SHP77 (cell line): Measurements from ENCODE around the gene ST6GALNAC1.

Source experiments
- DNase-seq, 2 experiments: peaks; one replicate each; lab custom pipeline; 2025; lab: John Stamatoyannopoulos, UW

Gene ST6GALNAC1

GRCh38 chr17:76643553-76644148 lies at the start of gene ST6GALNAC1:
Gene ST6GALNAC1, minus strand, starts transcription at chr17:76643757. Its CDS starts 119 bp downstream, at chr17:76643638.
- DNase-seq: no peak

- no peak for DNase-seq
These were observed 48.0 kb upstream of the ST6GALNAC1 start for GRCh38 chr17:76691379-76692191.

DNA sequence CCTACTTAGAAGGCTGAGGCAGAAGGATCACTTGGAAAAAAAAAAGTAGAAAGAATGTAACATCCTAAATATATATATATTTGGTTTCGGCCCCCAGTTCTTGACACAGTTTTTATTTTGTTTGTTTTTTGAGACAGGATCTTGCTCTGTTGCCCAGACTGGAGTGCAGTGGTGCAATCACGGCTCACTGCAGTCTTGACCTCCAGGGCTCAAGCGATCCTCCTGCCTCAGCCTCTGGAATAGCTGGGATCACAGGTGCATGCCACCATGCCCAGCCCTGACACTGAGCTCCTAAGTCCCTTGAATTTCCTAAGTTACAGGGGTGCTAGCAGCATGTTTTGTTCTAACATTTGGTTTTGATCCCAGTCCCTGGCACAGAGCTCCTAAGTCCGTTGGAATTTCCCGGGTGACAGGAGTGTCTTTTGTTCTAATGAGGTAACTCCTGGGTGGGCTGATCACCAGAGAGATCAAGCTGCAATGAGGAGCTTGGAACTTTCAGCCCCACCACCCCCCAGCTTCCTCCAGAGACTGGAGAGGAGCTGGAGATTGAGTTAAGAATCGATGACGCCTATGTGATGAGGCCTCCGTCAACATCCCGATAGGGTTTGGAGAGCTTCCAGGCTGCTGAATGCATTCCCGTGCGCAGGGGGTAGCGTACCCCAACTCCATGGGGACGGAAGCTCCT lies 47.2 kb upstream of the ST6GALNAC1 start:
- no peak for DNase-seq

DNA sequence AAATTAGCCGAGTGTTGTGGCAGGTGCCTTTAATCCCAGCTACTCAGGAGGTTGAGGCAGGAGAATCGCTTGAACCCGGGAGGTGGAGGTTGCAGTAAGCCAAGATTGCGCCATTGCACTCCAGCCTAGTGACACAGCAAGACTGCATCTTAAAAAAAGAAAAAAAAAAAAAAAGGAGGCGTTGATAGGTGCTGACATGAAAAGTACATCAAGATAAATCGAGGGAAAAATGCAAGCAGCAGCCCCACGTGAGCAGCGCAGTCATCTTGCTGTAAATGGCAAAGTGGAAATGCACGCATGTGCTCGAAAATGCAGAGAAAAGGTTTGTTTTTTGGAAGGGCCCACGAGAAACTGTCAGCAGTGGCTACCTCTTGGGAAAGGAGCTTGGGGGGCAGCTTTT lies 46.3 kb upstream of the ST6GALNAC1 start:
- no peak for DNase-seq

DNA sequence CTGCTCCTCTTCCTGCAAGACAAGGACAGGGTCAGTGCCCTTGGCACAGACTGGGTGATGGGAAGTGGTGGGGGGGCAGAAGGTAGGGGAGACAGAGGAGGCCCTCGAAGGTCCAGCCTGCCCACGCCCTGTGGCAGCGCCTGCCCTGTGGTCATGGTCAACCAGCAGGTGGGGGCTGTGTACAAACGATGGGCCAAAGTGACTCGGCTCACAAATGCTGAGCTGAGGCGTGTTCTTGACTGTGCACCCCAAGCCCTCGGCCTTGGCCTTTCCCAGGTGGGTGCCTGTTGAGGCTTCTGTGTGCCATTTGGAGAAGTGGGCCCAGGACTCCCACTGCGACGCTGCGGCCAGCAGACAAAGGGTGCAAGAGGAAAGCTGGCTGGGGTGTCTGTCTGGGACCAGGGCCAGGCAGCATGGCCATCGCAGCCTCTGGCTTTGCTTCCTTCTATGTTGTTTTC lies 44.6 kb upstream of the ST6GALNAC1 start:
- no peak for DNase-seq

DNA sequence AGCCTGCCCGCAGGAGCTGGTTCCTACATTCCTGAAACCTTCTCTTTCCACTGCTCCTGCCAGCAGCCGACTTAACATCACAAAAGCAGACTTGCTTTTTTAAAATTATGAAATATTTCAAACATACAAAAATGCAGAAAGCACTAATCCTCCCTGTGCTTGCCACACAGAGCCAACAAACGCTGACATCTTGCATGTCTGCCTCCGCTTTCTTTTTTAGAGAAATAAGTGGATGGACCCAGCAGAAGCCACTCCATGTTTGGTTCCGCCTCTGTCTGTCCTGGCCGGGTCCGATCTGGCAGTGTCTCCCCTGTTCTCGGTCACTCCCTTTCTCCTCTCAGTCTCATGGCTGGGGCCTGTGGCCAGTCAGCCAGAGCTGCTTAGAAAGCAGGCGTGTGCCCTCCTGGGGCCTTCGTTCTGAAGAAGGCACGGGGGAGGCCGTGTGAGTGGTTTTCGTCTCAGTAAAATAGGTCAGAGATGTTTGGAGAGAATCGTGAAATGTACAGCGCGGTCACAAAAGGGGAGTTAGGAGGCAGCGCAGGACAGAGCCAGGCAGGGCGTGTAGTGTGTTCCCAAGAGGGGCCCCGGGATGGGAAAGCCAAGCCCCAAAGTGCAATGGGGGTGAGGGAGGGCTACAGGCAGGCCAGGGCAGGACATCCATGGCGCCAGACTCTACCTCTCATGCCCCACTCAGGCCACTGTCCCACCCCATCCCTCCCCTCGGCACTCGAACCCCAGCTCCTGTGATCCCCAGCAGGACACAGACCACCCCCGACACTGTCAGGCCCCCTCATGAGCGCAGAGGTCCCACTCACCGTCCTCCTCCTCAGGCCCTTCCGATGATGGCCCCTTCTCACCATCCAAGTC lies 44.0 kb upstream of the ST6GALNAC1 start:
- DNase-seq: no peak

GRCh38 chr17:76686538-76687297 lies 43.2 kb upstream of the ST6GALNAC1 start:
- no peak for DNase-seq

GRCh38 chr17:76685846-76686245 lies 42.3 kb upstream of the ST6GALNAC1 start:
- DNase-seq: no peak

DNA sequence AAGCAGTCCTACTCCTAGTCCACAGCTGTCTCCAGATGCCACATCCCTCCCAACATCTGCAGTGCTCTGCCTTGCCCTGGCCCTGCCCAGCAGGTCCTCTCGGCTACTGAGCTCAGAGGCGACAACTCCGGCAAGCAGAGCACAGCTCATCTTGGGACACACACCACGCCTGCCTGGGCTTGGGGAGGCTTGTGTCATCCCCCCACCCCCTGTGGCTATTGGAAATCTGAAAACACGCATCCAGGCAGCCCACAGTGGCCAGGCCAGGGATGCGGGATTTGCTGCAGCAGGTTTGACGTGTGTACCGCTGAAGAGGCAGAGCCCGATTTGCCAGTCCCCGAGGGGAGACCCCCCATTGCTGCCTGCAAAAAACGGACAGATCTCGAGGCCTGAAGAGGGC lies 41.8 kb upstream of the ST6GALNAC1 start:
- DNase-seq: no peak

DNA sequence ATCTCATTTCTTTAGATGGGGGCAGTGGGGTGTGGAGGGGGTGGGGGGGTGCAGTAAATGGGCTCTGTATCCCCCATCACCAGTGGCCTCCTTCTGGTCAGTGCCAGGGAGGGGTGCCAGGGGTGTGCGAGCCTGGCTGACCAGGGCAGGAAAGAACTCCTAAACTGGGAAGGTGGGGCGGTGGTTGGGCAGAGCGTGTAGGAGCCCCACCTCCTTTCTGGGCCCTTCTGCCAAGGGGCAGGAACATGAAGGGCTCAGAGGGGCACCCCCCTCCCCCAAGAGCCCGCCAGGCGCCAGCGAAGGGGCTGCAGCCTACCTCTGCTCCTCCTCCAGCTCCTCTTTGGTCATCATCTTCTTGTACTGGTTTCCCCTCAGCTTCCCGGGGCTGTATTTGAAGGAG lies 41.2 kb upstream of the ST6GALNAC1 start:
- no peak for DNase-seq

DNA sequence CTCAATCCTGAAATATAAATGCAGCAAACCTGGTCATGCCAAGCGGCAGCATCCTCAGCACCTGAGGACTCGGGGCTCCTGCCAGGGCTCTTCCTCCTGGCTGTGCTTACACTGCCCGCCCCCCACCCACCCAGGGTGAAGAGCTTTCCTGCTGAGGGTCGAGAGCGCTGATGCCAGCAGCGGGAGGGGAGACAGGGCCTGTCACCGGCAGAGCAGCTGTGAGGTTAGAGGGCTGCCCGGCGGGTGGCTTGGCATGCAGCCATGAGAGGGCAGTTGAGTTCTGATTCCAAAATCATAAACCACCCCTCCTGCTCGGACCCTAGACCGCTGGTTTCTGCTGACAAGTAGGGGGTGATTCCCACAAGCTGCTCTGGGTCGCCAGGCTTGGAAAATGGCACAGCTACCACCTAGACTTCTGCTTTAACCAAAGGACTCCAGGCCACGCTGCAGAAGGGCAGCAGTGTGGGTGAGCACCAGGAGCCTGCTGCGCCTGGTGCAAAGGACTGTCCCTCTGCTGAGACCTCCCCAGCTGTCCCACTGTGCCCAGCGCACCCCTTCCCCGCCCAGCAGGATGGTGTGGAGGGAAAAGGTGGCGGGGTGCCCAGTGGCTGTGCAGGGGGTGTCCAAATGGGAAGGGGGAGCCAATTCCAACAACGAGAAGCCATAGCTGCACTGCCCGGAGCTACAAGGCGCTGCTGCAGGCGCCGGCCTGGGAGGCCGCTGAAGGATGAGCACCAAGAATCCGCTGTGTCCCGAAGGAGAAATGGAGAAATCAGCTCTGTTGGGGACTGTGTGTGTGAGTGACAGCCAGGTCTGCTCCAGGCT lies 40.6 kb upstream of the ST6GALNAC1 start:
- DNase-seq: no peak

GRCh38 chr17:76683011-76683755 lies 39.6 kb upstream of the ST6GALNAC1 start:
- DNase-seq: no peak

DNA sequence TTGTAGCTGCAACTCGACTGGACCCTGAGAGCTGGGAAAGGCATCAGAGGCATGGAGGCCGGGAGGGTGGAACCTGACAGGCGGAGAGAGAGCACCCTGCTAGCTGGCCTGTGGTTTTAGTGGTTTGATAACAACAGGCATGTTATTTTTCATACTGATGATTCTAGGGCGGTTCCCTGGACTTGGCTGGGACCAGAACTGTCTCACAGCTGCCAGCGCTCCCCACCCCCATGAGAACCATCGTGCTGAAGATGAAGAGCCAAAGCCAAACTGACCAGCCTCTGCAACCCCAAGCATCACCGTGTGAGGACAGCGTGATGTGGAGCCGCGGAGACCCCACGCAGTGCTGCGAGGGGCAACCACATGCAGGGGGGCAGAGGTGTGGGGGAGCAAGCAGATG lies 38.7 kb upstream of the ST6GALNAC1 start:
- no peak for DNase-seq

DNA sequence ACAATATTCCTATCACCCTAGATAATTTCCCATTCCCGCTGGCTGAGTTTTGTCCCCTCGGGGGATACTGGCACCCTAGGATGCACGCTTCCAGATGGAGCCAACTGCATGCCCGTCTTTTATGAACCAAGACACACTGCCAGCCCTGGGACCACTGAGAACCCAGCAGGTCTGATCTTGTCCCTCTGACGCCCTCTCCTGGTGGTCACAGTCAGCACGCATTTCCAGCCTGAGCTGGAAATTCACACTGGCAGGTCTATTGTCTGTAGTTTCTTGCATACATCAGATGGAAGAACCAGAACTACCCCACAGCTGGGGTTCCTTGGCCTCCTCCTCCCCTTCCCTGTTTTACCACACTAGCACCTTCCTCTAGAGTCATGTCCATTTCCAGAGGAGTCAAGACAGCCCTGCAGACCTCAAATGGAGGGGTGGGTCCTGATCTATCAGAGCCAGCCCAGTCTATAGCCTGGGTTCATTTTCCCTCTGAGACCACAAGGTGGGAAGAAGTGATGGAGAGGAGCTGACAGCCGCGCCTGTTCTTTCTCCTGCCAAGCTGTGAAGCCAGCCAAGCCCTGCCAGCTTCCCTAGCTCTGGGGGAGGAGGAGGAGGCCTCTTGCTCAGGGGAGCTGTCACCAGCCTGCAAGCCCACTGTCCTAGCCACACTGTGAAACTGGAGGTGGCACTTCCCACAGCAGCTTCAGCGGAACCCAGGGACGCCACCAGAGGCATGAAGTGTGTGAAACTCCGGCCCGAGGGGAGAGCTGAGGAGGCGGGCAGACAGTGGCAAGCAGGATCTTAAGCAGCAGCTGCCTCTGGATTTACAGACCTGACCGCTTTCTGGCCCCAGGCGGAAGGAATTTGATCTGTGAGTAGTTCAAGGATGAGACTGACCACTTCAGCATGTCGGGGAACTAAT lies 37.9 kb upstream of the ST6GALNAC1 start:
- peak; percentile 68 to 75 for DNase-seq

DNA sequence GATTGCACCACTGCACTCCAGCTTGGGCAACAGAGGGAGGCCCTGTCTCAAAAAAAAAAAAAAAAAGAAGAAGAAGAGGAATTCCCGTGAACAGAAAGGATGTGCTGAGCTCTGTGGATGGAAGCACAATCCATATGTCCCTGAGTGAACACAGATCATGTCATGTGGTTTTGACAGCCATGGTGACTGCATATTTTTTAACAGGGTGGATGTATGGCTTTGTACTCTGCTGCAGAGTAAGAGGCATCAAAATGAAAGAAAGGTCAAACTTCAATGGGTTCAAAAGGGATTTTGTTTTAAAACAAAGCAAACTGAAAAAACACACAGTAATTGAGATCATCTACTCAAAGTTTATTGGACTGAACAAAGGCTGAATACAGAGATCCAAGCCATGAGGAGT lies 35.7 kb upstream of the ST6GALNAC1 start:
- DNase-seq: no peak

DNA sequence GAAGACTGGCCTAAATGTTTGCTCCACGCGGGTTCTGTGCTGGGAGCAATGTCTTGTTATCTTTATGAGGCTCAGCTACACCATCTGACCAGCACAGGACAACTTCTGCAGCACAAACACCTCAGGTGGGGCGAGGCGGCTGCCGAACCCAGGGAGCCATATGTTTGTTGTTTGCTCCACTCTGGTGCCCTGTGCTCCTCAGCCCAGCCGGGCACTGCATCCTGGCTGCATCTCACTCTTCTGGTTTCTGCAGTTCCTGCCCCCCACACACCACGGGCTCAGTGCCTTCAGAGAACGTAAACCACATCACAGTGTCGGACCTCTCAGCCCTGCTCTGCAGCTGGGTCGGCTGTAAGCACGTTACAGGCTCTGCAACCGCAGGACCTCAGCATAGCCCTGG lies 34.8 kb upstream of the ST6GALNAC1 start:
- no peak for DNase-seq

GRCh38 chr17:76677406-76677805 lies 33.8 kb upstream of the ST6GALNAC1 start:
- no peak for DNase-seq

DNA sequence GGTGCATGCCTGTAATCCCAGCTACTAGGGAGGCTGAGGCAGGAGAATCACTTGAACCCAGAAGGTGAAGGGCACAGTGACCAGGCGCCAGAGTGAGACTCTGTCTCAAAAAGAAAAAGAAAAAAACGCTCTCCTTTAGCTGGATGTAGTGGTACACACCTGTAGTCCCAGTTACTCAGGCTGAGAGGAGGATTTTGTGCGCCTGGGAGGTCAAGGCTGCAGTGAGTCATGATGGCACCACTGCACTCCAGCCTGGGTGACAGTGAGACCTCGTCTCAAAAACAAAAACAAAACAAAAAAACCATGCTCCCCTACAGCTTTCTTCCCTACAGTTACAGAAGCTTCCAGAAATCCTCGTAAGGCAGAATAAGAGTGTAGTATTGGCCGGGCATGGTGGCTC lies 33.1 kb upstream of the ST6GALNAC1 start:
- no peak for DNase-seq

- DNase-seq: no peak
These were observed 32.1 kb upstream of the ST6GALNAC1 start for GRCh38 chr17:76675648-76676047.
